ENCODE data around the gene RMRP.

Gene RMRP

GRCh38 chr9:35609001-35609819 lies 48.6 kb downstream of the RMRP start:
- DNase-seq = no peak

GRCh38 chr9:35608221-35608620 lies 49.6 kb downstream of the RMRP start:
- no peak for DNase-seq

Data from activated CD4-positive, alpha-beta T cell treated with anti-CD3 and anti-CD28 coated beads for 1 hour (primary cell).